ENCODE results near the gene DLG2. TPM values are rescaled to one million over a fixed set of nuclear protein-coding genes. Genes with fewer than 3 reads are reported as not detected.

Gene DLG2
- total and polyA plus RNA-seq, 7 donors: 0.23 to 5.3 (median 3.4) TPM

- WGBS, 3 donors: 79 to 85% (median 81%) methylated on average over 7 of the region's 7 CpGs
- TF ChIP-seq CTCF (IDR thresholded peaks at IDR 0.05): no peak
Measured at GRCh38 chr11:83773950-83774880, 1852.9 kb downstream of the DLG2 start.

GRCh38 chr11:83768489-83768888 is 1858.7 kb downstream of the DLG2 start:
- no peak for DNase-seq
- Histone ChIP-seq H3K4me1 (no peaks in the 10 kb centered on the region), H3K36me3 (ENCODE audit: insufficient read depth in 1 of 2, low read depth in 1 of 2) (no peaks in the 10 kb centered on the region), H3K27ac (no peak overlapping the region), H3K4me3 (no peak overlapping the region), H3K9me3 (no peaks in the 10 kb centered on the region), H3K27me3 (ENCODE audit: insufficient read depth in 3 of 3, low read length in 2 of 3) (no peaks in the 10 kb centered on the region)
- TF ChIP-seq CTCF (IDR thresholded peaks at IDR 0.05): no peak
- WGBS, 3 donors: 57 to 64% (median 60%) methylated on average over 3 of the region's 3 CpGs
- no peak for ATAC-seq
- intact Hi-C loops (cut with DNase I): no loop called here

More at GRCh38 chr11:83773950-83774880, 1852.9 kb downstream of the DLG2 start:
- H3K27me3 ChIP-seq (ENCODE audit: insufficient read depth in 3 of 3, low read length in 2 of 3): peaks cover 0 to 1% (median 0%) of the 10 kb centered on the region in 3 donors
- ATAC-seq (no peak), DNase-seq (no peak)
- H3K4me3 ChIP-seq: no peak overlapping the region
- H3K36me3 ChIP-seq (ENCODE audit: insufficient read depth in 1 of 2, low read depth in 1 of 2): no peaks in the 10 kb centered on the region
- H3K4me1 ChIP-seq: no peaks in the 10 kb centered on the region
- intact Hi-C loops (cut with DNase I): no loop called here
- H3K27ac ChIP-seq: no peak overlapping the region
- H3K9me3 ChIP-seq: no peaks in the 10 kb centered on the region

DNA sequence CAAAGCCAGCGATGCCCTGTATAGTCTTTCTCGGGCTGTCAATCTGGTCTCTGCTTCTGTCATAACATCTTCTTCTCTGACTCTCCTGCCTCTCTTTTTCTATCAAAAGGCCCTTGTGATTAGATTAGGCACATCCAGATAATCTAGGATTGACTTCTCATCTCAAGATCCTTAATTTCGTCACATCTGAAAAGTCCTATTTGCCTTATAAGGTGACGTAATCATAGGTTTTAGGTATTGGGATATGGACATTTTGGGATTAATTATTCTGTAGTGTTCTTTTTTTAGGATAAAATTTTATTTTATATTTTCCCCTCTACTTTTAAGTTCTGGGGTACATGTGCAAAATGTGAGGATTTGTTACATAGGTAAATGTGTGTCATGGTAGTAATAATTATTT is 1860.2 kb downstream of the DLG2 start:
- ATAC-seq (no peak), DNase-seq (no peak)
- no peaks in the 10 kb centered on the region for H3K9me3 ChIP-seq
- intact Hi-C loops (cut with DNase I): no loop called here
- H3K27ac ChIP-seq: no peak overlapping the region
- H3K36me3 ChIP-seq (ENCODE audit: insufficient read depth in 1 of 2, low read depth in 1 of 2): no peaks in the 10 kb centered on the region
- no peak for TF ChIP-seq CTCF (IDR thresholded peaks at IDR 0.05)
- WGBS, 3 donors: 95% methylated on average over 4 of the region's 4 CpGs
- no peak overlapping the region for H3K4me3 ChIP-seq
- no peaks in the 10 kb centered on the region for H3K27me3 ChIP-seq (ENCODE audit: insufficient read depth in 3 of 3, low read length in 2 of 3)
- no peaks in the 10 kb centered on the region for H3K4me1 ChIP-seq

GRCh38 chr11:83764643-83765042 is 1862.5 kb downstream of the DLG2 start:
- H3K4me3 ChIP-seq: no peak overlapping the region
- no peak overlapping the region for H3K27ac ChIP-seq
- no peaks in the 10 kb centered on the region for H3K36me3 ChIP-seq (ENCODE audit: insufficient read depth in 1 of 2, low read depth in 1 of 2)
- no peak for ATAC-seq
- DNase-seq: no peak
- no peak for TF ChIP-seq CTCF (IDR thresholded peaks at IDR 0.05)
- H3K9me3 ChIP-seq: no peaks in the 10 kb centered on the region
- intact Hi-C loops (cut with DNase I): no loop called here
- H3K4me1 ChIP-seq: no peaks in the 10 kb centered on the region
- 32 to 52% (median 45%) methylated on average over 2 of the region's 2 CpGs for WGBS, 3 donors
- H3K27me3 ChIP-seq (ENCODE audit: insufficient read depth in 3 of 3, low read length in 2 of 3): no peaks in the 10 kb centered on the region
